HG03565 (cell line): ENCODE results near the gene RALGAPA2.

Experiments used
- ATAC-seq: cut with Tn5 transposase; IDR thresholded peaks from one replicate; pipeline ENCODE4 v1.9.1; 2021; ENCODE audit warnings: mild to moderate bottlenecking, moderate library complexity; ENCODE audit not compliant: unreplicated experiment

Gene RALGAPA2

DNA sequence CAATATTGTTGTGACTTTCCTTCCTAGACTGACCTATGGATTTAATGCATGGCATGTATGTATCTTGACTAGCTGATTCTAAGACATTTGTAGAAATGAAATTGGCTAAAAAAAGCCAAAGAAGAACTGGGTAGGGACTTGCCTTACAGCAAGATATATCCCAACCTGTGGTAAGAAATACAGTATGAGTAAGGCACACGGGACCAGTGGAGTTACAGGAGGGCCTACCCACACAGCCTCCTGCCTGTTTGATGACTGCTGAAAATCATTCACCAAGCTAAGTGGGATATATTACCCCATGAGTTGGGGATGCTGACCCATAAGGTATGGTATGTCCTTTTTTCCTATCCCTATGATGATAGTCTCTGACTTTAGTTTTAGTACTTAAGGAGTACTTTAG is 232.3 kb downstream of the RALGAPA2 start:
- no peak for ATAC-seq

DNA sequence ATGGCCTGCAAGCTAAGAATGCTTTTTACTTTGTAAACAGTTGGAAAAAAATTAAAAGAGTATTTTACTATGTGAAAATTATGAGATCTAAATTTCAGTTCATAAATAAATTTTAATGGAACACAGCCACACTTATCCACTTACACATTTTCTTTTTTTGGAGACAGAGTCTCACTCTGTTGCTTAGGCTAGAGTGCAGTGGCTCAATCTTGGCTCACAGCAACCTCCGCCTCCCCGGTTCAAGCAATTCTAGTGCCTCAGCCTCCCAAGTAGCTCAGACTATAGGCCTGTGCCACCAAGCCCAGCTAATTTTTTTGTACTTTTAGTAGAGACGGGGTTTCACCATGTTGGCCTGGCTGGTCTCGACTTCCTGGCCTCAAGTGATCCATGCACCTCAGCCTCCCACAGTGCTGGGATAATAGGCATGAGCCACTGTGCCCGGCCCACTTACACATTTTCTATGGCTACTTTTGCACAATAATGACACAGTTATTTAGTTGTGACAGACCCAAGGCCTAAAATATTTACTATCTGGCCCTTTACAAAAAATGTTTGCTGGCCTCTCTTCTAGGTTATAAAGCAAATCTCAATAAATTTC is 234.9 kb downstream of the RALGAPA2 start:
- no peak for ATAC-seq

DNA sequence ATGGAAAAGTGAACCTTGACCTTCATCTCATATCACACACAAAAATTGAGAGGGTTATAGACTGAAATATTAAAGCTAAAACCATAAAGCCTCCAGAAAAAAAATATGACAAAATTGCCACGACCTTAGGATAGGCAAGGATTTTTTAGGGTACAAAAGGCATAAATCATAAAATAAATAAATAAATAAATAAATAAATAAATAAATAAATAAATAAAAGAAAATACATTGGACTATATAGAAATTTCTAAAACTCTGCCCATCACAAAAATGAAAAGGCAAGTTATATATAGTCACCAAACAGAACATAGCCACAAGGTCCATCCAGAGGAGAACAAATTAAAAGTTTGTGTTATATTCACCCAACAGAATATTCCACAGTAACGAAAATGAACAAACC is 235.9 kb downstream of the RALGAPA2 start:
- ATAC-seq = no peak

DNA sequence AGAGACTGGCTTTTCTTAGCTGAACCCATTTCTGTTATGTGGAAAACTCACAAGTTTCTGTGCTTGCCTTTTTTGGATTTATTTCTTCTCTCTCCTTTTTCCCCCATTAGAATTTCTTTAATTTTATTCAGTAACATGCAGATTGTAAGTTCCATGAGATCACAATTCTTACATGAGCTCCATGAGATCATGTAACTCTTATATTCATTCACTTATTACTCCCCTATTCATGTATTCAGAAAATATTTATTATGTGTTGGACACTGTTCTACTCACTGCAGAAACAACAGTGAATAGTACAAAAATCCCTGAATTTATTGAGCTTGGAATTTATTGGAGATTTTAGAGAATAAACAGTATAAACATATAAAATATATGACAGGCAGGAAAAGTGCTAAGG is 238.8 kb downstream of the RALGAPA2 start:
- no peak for ATAC-seq

DNA sequence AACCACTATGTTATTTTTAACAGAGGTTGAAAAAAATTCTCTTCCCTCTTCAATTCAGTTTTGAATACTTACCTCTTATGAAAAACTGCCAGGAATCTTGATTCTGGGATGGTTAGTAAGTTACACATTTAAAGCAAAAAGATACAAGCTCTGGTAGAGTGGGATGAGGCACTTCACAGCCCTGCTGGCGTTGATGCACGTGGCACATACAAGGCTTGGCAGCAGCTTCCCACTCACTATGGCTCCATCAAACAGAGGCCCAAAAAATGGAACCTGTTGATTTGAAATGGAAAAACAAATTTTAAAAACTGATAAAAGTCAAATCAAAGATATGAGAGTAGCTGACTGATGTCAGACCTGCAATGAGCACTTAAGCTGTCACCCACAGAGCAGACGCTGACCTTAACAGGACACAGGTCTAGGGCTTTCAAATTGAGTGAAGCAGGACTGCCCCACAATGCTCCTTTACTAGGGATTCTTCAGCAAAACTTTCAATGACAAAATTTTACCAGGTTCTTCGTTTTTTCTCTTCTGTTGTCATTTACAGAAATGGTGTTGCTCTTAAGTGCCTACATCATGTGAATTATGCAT is 239.7 kb downstream of the RALGAPA2 start:
- ATAC-seq = no peak

DNA sequence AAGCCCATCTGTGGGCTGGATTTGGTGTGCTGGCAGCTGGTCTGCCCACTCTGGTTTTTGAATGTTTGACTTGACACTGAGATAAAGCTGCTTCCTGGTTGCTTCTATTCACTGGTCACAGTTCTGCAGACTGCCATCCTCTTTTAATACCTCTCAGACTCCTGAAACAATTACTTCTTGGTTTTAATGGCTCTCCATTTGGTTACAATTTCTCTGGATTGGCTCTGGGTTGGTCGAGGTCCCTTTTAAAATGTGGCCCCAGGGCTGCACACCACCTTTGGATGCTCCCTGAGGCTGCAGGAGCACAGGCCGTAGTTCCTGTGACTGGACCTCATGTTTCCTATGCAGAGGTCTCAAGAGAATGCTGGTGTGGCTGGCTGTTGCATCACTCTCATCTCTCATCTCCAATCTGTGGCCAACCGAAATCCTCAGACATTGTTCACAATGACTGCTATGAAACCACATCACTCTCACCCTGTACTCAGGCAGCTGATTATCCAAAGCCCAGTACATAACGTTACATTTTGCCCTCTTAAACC is 246.0 kb downstream of the RALGAPA2 start:
- peak; percentile 90 for ATAC-seq

DNA sequence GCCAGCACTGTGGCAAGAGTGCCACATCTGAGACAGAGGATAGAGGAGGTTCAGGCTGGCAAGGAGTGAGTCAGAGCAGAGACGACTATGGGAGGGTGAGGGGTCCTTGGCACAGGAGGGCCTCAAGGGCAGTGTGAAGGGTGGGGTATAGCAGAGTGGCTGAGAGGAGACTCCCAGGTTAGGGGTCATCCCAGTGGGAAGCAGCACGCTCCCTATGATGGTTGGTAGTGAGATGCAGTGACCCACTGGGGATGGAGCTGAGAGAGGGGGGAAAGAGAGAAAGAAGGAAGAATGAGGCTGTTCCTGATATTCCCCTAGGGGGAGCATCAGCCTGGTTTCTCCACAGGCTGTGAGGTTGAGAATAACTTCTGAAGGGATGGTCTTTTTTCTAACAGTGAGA is 247.2 kb downstream of the RALGAPA2 start:
- ATAC-seq = no peak

DNA sequence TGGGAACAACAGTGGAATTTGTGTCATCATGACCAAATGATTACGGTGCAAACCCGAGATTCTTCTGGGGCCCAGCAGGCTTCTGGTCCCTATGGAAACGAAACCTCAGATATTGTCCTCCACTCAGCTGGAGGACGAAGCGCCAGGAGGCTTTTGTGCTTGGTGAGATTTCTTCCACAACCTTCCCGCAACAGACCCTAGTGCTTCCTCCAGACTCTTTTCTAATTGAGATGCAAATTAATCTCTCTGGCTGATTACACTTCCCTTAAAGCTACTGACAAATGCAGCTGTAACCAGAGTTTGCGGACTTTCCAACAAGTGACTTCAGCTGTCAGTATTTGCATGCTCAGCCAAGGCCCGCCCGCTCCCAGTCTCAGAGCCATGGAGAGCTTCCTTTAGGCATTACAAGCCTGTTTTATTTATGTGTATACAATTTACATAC is 248.5 kb downstream of the RALGAPA2 start:
- no peak for ATAC-seq

DNA sequence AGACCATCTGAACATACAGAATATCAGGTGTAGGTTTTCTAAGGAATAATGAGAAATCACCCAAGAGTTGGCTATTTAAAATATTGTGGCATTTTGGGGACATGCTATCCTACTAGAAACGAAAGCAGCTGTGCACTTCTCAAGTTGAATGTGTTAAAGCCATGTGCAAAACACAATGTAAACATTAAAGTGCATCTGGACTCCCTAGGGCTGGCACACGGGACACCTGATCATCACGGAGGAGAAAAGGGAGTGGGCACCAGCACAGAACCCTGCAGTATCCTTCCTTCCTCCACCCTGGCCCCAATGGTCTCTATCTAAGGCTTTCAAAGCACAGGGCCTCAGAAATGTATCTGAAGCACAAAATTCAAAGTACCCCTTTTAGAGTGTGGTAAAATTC is 250.3 kb downstream of the RALGAPA2 start:
- no peak for ATAC-seq

DNA sequence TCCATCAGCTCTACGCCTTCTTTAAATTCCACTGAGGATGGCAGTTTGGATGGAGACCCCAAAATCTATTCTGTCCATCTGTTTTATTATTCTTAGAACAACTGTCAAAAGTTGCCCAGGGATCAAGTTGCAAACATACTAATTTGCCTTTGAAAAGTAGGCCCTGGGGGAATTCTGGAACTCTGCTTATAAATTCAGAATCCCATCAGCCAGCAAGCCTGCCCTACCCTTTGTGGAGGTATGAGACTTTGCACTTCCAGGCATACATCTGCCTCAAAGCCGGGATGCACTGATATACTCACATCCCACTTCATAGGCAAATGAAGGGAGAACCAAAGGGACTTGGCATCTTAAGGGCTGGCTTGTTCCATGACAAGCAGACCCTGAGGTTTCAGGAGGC is 250.9 kb downstream of the RALGAPA2 start:
- no peak for ATAC-seq

DNA sequence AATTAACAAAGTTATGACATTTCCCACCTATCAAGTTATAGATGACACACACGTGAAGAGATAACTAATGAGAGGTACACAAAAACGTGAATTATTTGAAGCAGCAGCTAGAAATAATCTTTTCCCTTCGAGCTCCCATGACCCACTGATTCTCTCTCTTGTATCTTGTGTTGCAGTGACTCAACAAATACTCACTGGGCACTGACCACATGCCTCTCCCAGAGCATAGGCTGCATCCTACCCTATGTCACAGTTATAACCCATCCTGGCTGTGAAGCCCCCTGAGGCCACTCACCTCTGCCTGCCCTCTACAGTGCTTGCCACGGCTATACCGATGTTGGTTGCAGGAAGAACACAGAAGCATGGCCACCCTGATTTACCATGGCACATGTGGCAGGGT is 252.7 kb downstream of the RALGAPA2 start:
- ATAC-seq = no peak

DNA sequence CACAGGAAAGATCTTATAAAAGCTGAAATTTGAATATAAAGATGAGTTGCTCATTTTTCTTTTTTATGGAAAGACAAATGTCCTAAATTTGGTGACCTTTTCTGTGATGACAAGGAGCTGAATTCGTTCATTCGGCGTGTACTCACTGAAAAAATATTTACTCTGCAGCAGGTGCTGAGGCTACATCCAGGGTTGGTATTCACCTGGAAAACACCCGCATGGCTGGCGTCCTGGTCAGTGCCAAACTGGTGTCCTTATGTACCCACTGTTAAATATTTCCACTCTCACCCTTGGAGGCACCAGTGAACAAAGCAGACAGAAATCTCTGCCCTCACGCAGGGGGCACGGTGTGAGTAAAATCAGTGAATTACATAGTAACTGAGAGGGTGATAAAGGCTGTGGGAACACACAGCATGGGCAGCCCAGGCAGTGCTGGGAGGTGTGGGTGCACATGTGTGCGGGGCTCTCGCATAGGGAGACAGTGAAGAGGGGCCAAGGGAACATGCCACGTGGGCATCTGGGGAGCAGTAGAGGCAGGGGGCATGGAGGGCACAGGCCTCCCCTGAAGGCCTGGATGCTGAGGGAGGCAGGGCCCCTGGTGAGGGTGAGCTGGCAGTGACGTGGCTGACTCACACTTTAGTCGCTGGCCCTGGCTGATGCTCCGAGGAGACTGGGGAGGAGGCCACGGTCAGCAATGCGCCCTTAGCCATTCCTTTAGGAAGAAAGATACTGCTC is 254.9 kb downstream of the RALGAPA2 start:
- no peak for ATAC-seq

DNA sequence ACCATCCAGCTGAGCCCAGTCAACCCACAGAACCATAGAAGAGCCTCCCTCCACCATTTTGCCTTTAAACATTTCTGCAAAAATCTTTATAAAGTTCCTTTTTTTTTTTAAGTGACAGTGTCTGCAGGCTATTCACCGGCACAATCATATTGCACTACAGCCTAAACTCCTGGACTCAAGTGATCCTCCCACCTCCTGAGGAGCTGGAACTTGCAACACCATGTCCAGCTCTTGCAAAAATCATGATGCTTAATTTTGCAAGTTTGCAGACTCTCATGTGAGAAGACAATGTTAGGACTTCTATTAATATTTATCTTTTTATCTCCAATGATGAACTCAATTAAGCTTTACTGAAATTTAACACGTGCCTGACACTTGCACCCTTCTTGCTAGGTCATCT is 255.7 kb downstream of the RALGAPA2 start:
- ATAC-seq = no peak

DNA sequence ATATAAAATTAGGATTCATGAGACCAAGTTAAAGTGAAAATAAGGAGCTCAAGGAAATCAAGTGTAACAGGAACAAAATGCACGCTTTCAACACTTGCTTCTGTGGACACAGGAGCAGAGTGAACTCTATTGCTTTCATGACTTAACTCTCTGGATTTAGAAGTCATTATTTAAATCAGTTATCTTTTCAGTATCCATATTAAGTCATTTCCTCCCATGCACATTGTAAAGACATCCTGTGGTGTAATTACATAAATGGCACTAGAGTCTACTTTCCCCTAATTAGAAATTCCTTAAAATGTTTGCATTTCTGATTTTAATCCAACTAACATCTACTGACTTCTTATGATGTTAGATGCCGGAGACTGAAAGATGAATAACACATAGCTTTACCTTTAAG is 256.5 kb downstream of the RALGAPA2 start:
- no peak for ATAC-seq

DNA sequence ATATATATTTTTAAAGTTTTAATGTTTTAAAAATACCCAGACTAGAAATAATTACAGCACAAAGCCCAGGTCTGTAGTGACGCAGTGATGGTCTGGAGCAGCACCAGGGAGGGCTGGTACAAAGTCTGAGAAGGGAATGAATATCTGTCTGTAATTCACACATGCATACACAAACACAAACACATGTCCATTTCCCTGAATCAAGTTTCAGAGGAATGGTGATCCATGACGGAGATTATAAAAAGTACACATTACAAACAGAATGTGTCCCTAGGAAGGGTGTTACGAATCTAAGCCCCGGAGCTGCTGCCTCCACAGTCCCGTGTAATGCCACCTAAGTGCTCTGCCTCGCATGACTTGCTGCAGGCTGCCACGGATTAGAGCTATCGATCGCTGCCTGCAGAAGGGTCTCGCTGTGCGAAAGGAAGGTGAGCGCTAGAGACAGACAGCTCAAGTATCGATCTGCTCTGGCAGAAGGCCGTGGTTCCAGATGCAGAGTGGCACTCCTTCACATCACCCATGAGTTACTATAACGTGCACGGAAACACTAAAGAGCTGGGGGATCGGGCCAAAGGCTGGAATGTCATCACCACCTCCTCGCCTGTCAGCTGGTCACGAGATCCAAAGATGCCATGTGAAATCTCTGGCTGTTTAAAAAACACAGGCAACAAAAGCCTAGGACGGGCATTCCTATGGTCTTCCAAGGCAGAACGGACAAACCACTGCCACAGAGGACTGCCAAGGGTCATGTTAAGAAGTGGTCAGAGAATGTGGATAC is 257.4 kb downstream of the RALGAPA2 start:
- no peak for ATAC-seq

DNA sequence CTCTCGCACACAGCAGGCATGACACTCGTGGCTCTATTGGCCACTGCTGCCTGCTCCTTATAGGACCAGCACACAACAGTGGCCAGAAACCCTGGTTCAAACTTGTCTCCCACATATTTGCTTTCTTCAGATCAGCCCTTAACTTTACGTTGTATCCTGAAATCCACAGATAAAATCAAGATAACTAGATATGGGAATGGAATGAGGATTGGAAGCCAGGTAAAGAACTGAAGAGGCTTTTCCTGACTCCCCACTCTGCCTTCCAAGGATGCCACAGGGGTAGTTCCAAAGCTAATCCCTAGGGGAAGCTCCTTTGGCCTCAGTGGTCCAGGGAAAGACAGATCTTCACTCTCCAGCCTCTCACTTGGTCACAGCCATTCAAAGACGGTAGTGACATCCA is 258.1 kb downstream of the RALGAPA2 start:
- no peak for ATAC-seq

DNA sequence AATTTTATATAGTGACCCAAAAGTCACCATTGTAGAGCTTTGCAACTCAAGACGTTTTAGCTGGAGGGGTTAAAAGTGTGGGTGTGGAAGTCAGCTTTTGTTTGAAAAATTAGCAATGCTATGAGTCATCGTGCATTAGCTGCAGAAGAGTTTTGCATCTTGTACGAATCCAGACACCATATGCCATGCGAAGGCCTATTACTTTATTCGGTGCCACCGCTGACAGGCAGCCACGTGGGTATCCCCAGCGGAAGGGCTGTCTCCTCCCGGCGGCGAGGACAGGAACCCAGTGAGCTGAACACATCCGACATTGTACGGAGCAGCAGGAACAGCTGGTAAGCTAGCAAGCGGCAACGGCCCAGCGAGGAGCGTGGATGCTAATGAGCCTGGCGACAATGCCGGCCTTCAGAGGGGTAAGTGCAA is 260.2 kb downstream of the RALGAPA2 start:
- ATAC-seq = peak; percentile 77

DNA sequence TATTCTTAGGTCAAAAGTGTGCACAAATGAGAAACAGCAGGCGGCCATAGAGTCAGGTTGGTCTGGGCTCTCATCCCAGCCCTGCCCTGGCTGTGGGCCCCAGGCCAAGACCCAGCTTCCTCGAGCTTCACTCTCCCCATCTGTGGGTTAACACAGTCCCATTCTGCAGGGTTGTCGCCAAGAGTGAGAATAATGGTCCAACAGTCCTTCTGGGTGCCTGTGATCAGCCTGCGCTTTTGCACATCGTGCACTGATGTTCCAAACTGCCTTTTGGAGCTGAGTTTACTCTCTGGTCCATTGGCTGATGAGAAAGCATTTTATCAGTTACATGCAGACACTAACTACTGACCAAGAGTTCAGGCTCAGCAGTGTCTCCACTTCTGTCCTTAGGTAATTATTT is 261.9 kb downstream of the RALGAPA2 start:
- ATAC-seq = no peak

DNA sequence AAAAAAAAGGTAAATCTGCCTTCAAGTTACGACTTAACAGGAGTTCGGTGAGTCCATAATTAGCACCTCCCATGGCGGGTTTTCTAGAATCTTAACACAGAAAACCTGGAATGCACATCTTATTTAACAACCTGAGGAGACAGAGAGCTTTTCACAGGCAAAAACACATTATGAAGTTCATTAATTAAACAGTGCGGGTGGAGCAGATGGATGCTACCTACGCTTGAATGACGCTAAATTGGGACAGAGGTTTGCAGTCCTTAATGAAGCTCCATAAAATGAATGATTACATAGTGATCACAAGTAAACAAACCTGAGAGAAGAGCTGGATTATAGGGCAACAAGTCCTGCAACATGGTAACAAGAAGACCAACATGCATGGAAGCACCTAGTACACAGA is 263.6 kb downstream of the RALGAPA2 start:
- ATAC-seq = no peak

DNA sequence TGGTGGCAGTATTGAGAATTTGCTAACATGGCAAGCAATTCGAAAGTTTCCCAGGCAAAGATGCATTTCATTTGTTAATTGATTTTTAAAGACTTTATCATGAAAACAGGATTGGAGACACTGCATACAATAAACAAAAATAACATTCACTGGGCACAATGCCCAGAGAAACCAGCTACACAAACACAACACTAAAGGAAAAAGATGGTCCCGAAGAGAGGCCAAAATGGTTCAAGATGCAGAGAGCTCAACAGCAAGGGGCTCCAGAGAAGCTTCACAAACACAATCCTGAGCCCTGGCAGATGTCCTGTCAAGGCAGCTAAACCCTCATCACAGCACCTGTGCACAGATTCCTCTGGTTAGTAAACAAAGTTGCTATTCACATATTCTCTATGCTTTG is 265.2 kb downstream of the RALGAPA2 start:
- no peak for ATAC-seq

DNA sequence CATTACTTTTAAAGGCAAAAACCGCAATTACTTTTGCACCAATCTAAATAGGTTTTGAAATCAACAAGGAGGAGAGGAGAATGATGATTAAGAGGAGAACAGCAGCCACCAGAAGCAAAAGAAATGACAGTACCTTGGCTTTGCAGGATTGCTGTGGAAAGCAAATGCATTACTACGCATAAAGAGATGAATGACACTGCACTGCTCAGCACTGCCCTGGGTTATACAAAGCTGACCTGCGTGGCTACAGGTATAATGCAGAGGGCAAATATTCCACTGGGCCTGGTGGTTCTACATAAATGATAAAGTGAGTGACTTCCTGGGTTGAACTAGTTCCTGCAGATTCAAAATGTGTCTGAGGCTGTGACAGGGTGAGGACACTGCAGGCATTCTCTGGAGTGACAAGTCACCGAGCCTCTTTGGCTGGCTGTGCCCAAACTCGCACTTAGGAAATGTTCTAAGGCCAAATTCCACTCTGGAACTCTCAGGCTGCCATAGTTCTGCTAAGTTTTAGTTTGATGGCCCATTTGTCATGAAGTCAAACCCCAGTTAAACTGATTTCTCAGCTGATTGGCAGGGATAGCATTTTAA is 265.9 kb downstream of the RALGAPA2 start:
- ATAC-seq = no peak
